ENCODE measurements around the gene OTOGL.
A peak's percentile ranks its signal among the peaks of the same experiment; 100 is the strongest.

OTOGL gene

DNA sequence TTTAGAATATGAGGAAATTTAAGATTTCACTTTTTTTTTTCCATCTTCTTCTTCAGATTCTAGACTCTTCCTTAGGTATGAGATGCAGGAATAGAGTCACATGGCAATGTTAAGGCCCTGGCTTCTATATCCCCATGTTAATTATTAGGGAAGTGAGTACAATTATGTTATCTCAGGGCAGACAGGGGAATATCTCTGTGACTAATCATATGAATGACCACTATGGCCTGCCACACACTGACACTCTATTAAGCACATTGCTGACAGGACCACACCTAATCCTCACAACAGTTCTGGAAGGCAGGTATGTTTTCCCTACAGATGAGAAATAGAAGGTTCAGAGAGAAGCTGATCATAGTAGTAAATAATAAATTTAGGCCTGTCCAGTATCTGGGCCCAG lies 275.3 kb downstream of the OTOGL start:
- TF ChIP-seq, protein P1, sequence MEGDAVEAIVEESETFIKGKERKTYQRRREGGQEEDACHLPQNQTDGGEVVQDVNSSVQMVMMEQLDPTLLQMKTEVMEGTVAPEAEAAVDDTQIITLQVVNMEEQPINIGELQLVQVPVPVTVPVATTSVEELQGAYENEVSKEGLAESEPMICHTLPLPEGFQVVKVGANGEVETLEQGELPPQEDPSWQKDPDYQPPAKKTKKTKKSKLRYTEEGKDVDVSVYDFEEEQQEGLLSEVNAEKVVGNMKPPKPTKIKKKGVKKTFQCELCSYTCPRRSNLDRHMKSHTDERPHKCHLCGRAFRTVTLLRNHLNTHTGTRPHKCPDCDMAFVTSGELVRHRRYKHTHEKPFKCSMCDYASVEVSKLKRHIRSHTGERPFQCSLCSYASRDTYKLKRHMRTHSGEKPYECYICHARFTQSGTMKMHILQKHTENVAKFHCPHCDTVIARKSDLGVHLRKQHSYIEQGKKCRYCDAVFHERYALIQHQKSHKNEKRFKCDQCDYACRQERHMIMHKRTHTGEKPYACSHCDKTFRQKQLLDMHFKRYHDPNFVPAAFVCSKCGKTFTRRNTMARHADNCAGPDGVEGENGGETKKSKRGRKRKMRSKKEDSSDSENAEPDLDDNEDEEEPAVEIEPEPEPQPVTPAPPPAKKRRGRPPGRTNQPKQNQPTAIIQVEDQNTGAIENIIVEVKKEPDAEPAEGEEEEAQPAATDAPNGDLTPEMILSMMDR (IDR thresholded peaks at IDR 0.05; ENCODE audit: low read depth, low read length) = no peak
- H3K36me3 ChIP-seq = no peaks in the 10 kb centered on the region
- no peak for DNase-seq
- no peaks in the 10 kb centered on the region for H3K27me3 ChIP-seq
- no peaks in the 10 kb centered on the region for H3K4me1 ChIP-seq
- no peak overlapping the region for H3K4me3 ChIP-seq (ENCODE audit: low read depth, low read length)
- no peaks in the 10 kb centered on the region for H3K9me3 ChIP-seq

DNA sequence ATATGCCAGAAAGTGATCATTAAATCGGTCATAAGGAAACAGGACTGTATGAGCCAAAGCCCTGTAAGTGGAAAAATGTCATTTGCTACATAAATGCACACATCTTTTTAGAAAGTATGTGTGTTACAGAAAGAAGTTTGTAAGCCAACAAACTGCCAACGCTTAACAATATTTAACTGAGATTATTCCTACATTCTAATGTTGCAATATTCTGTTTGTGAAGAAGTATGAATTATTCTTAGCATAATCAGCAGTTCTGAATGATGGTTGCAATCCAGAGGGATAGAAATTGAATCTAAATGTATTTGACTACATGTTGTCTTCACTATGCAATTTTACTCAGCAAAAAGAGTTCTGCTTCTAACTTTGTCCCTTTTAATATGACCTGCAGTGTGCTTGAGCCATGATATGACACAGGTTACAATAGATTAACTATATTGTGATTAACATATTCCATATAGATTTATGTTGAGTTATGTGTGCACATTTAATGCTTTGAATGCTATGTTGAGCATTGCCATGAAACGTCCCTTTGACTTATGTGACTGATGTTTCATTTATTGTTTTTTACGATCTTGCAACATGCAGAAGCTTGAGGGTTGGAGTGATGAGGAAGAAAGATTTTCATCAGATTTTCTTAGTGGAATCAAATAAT lies 277.9 kb downstream of the OTOGL start:
- Histone ChIP-seq H3K36me3 (no peaks in the 10 kb centered on the region), H3K4me1 (no peaks in the 10 kb centered on the region), H3K27me3 (no peaks in the 10 kb centered on the region), H3K4me3 (ENCODE audit: low read depth, low read length) (no peak overlapping the region), H3K9me3 (no peaks in the 10 kb centered on the region)
- no peak for DNase-seq
- TF ChIP-seq, protein P1 (IDR thresholded peaks at IDR 0.05; ENCODE audit: low read depth, low read length) = no peak

DNA sequence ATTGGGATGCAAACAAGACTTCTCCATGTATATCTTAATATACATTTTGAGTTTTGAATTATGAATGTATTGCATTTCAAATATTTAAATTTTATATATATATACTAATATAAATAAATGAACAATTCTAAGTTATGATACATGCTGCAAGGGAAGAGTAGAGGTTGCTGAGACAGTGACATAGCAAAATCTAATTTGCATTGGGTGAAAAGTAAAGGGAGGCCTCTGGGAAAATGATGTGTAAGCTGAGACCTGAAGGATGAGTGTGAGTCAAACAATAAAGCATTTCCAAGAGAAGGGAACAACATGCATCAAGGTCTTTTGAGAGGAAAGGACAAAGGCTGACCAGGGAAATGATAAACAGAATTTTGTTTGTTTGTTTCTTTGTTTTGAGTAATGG lies 281.8 kb downstream of the OTOGL start:
- TF ChIP-seq, protein P1 (IDR thresholded peaks at IDR 0.05; ENCODE audit: low read depth, low read length) = no peak
- no peak for DNase-seq
- Histone ChIP-seq H3K36me3 (no peaks in the 10 kb centered on the region), H3K9me3 (no peaks in the 10 kb centered on the region), H3K27me3 (no peaks in the 10 kb centered on the region), H3K4me3 (ENCODE audit: low read depth, low read length) (no peak overlapping the region), H3K4me1 (no peaks in the 10 kb centered on the region)

DNA sequence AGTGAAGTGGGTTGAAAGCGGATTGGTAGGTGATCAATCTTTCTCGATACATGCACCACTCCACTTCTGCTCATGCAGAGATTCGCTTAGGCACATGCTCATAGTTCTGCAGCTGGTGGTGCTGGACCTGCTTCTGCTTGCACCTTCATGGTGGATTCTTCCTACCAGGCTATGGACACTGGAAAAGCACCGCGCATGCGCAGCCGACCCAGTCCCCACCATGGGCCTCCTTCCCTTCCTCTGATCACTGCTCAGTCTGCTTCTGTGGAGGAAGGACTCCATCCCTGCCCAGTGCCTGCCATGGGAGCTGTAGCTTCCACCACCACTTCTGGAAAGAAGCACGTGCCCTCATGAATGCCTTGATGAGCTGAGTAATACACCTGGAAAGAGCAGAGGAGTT lies 282.9 kb downstream of the OTOGL start:
- H3K4me3 ChIP-seq (ENCODE audit: low read depth, low read length) = no peak overlapping the region
- H3K9me3 ChIP-seq = no peaks in the 10 kb centered on the region

DNA sequence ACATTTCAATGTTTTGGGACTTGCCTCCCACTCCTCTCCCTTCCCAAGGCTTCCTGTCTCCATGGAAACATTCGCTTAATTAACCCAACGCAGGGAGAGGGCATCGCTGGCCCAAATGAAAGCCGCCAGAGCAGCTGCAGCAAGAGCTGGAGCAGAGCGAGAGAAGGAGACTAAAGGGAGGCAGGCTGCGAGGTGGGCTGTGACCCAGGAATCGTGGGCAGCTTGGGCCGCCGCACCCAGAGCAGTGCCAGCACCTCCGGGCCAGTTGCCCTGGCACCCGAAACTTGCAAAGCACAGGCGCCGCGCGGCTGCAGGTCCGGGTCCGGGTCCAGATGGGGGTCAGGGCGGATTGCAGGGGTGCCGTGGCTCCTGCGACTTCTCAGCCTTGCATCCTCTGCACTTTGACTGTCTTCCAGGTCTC lies 301.2 kb downstream of the OTOGL start:
- TF ChIP-seq, protein P1 (IDR thresholded peaks at IDR 0.05; ENCODE audit: low read depth, low read length) = no peak
- no peaks in the 10 kb centered on the region for H3K36me3 ChIP-seq
- no peaks in the 10 kb centered on the region for H3K9me3 ChIP-seq
- peak; percentile 4 for DNase-seq
- H3K27me3 ChIP-seq = peaks cover 9% of the 10 kb centered on the region
- H3K4me1 ChIP-seq = no peaks in the 10 kb centered on the region
- no peak overlapping the region for H3K4me3 ChIP-seq (ENCODE audit: low read depth, low read length)

More for the DNA sequence above, 282.9 kb downstream of the OTOGL start:
- TF ChIP-seq, protein P1 (IDR thresholded peaks at IDR 0.05; ENCODE audit: low read depth, low read length) = no peak
- Histone ChIP-seq H3K36me3 (no peaks in the 10 kb centered on the region), H3K27me3 (no peaks in the 10 kb centered on the region), H3K4me1 (no peaks in the 10 kb centered on the region)
- DNase-seq = no peak

DNA sequence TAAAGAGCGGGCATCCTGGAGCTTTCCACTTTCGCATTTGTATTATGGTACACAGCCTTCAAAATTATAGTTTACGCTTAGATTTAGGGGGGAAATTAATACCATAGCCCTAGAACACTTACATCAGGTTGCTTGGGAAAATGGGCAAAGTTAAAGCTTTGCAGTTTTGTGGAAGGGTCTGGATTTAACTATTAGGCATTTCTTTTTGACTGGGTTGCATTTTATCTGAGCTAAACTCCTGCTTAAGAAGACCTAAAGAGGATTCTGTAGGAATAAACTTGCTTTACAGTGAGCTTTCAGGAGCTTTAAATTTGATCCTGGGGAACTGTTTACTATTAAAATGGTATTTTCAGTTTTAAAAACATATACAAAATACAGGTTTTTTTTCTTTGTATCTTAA lies 301.9 kb downstream of the OTOGL start:
- Histone ChIP-seq H3K27me3 (peaks cover 9% of the 10 kb centered on the region), H3K9me3 (no peaks in the 10 kb centered on the region), H3K4me1 (no peaks in the 10 kb centered on the region), H3K4me3 (ENCODE audit: low read depth, low read length) (no peak overlapping the region), H3K36me3 (no peaks in the 10 kb centered on the region)
- no peak for DNase-seq
- TF ChIP-seq, protein P1 (IDR thresholded peaks at IDR 0.05; ENCODE audit: low read depth, low read length) = no peak
